ENCODE data around the gene PIK3CG. TPM values are rescaled to one million over a fixed set of nuclear protein-coding genes. Genes with fewer than 3 reads are reported as not detected.

The PIK3CG gene
- total RNA-seq, 6 donors from 2014 or later: 7.1 to 21.9 (median 10.1) TPM

- Histone ChIP-seq H3K27me3 (no peaks in the 10 kb centered on the region), H3K4me3 (no peak overlapping the region), H3K27ac (no peak overlapping the region), H3K9me3 (peaks cover 0 to 4% (median 0%) of the 10 kb centered on the region in 4 donors), H3K4me1 (no peaks in the 10 kb centered on the region), H3K36me3 (no peaks in the 10 kb centered on the region)
- no peak for TF ChIP-seq EP300 (IDR thresholded peaks at IDR 0.05)
- no peak for TF ChIP-seq POLR2AphosphoS5 (IDR thresholded peaks at IDR 0.05)
- no peak for TF ChIP-seq POLR2A (IDR thresholded peaks at IDR 0.05)
- no peak for TF ChIP-seq CTCF (IDR thresholded peaks at IDR 0.05)
- DNase-seq (no peak), ATAC-seq (ENCODE audit: low FRiP score in 2 of 2) (no peak)
- 85 to 94% methylated on average over 2 of the region's 2 CpGs for WGBS, 2 donors
These were observed 25.6 kb upstream of the PIK3CG start for GRCh38 chr7:106839511-106839910.

- no peak overlapping the region for H3K27ac ChIP-seq
- H3K9me3 ChIP-seq: peaks cover 0 to 4% (median 0%) of the 10 kb centered on the region in 4 donors
- H3K36me3 ChIP-seq: no peaks in the 10 kb centered on the region
- TF ChIP-seq CTCF (IDR thresholded peaks at IDR 0.05) (no peak), EP300 (IDR thresholded peaks at IDR 0.05) (no peak), POLR2A (IDR thresholded peaks at IDR 0.05) (no peak), POLR2AphosphoS5 (IDR thresholded peaks at IDR 0.05) (no peak)
- H3K4me3 ChIP-seq: no peak overlapping the region
- ATAC-seq (ENCODE audit: low FRiP score in 2 of 2) (no peak), DNase-seq (no peak)
- WGBS, 2 donors: 60 to 83% methylated on average over 1 of the region's 1 CpG
- H3K4me1 ChIP-seq: no peaks in the 10 kb centered on the region
- H3K27me3 ChIP-seq: no peaks in the 10 kb centered on the region
These were observed 24.7 kb upstream of the PIK3CG start for GRCh38 chr7:106840342-106840741.

GRCh38 chr7:106841896-106842390 lies 23.1 kb upstream of the PIK3CG start:
- TF ChIP-seq POLR2AphosphoS5 (IDR thresholded peaks at IDR 0.05) (no peak), CTCF (IDR thresholded peaks at IDR 0.05) (no peak), EP300 (IDR thresholded peaks at IDR 0.05) (no peak), POLR2A (IDR thresholded peaks at IDR 0.05) (no peak)
- Histone ChIP-seq H3K27me3 (no peaks in the 10 kb centered on the region), H3K9me3 (peaks cover 0 to 4% (median 0%) of the 10 kb centered on the region in 4 donors), H3K27ac (no peak overlapping the region), H3K4me3 (no peak overlapping the region), H3K36me3 (no peaks in the 10 kb centered on the region), H3K4me1 (no peaks in the 10 kb centered on the region)
- ATAC-seq (ENCODE audit: low FRiP score in 2 of 2) (no peak), DNase-seq (no peak)

GRCh38 chr7:106844279-106844997 lies 20.6 kb upstream of the PIK3CG start:
- WGBS, 2 donors: 88 to 89% methylated on average over 11 of the region's 11 CpGs
- H3K27ac ChIP-seq: no peak overlapping the region
- H3K4me3 ChIP-seq: no peak overlapping the region
- DNase-seq (no peak), ATAC-seq (ENCODE audit: low FRiP score in 2 of 2) (no peak)
- no peak for TF ChIP-seq EP300 (IDR thresholded peaks at IDR 0.05)
- no peak for TF ChIP-seq POLR2A (IDR thresholded peaks at IDR 0.05)
- TF ChIP-seq POLR2AphosphoS5 (IDR thresholded peaks at IDR 0.05): no peak
- TF ChIP-seq CTCF (IDR thresholded peaks at IDR 0.05): no peak
- H3K4me1 ChIP-seq: no peaks in the 10 kb centered on the region
- H3K27me3 ChIP-seq: no peaks in the 10 kb centered on the region
- H3K36me3 ChIP-seq: no peaks in the 10 kb centered on the region
- H3K9me3 ChIP-seq: no peaks in the 10 kb centered on the region

GRCh38 chr7:106848049-106848448 lies 17.0 kb upstream of the PIK3CG start:
- WGBS, 2 donors: 98% methylated on average over 1 of the region's 1 CpG
- Histone ChIP-seq H3K9me3 (no peaks in the 10 kb centered on the region), H3K27ac (no peak overlapping the region), H3K36me3 (no peaks in the 10 kb centered on the region), H3K27me3 (no peaks in the 10 kb centered on the region), H3K4me1 (no peaks in the 10 kb centered on the region), H3K4me3 (no peak overlapping the region)
- TF ChIP-seq CTCF (IDR thresholded peaks at IDR 0.05): no peak
- TF ChIP-seq POLR2AphosphoS5 (IDR thresholded peaks at IDR 0.05): no peak
- TF ChIP-seq EP300 (IDR thresholded peaks at IDR 0.05): no peak
- TF ChIP-seq POLR2A (IDR thresholded peaks at IDR 0.05): no peak
- ATAC-seq (ENCODE audit: low FRiP score in 2 of 2) (no peak), DNase-seq (no peak)

Data from upper lobe of left lung (tissue), 6 donors.